ENCODE measurements around the gene FAM117A.

DNA sequence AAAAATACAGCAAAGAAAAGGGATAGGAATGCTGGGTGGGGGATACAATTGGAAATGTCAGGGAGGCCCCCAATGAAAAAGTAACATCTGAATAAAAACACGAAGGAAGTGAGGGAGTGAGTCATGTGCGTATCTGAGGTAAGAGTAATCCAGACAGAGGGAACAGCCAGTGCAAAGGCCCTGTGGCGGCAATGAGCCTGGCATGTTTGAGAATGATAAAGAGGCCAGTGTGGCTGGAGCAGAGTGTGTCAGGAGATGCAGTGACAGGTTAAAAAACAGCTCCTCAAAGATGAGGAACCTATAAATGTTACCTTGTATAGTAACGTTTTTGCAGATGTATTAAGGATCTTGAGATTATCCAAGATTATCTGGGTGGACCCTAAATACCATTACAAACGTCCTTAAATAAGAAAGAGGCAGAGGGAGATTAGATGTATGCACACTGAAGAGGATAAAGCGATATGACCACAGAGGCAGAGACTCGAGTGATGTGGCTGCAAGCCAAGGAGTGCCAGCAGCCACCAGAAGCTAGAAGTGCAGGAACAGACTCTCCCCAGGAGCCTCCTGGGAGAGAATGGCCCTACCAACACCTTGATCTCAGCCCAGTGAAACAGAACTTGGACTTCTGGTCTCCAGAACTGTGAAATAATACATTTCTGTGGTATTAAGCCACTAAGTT lies 38.3 kb downstream of the FAM117A start:
- TF ChIP-seq, protein P1, sequence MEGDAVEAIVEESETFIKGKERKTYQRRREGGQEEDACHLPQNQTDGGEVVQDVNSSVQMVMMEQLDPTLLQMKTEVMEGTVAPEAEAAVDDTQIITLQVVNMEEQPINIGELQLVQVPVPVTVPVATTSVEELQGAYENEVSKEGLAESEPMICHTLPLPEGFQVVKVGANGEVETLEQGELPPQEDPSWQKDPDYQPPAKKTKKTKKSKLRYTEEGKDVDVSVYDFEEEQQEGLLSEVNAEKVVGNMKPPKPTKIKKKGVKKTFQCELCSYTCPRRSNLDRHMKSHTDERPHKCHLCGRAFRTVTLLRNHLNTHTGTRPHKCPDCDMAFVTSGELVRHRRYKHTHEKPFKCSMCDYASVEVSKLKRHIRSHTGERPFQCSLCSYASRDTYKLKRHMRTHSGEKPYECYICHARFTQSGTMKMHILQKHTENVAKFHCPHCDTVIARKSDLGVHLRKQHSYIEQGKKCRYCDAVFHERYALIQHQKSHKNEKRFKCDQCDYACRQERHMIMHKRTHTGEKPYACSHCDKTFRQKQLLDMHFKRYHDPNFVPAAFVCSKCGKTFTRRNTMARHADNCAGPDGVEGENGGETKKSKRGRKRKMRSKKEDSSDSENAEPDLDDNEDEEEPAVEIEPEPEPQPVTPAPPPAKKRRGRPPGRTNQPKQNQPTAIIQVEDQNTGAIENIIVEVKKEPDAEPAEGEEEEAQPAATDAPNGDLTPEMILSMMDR (IDR thresholded peaks at IDR 0.05; ENCODE audit: low read depth, low read length) = no peak
- no peak for TF ChIP-seq POLR2A (IDR thresholded peaks at IDR 0.05; ENCODE audit: extremely low read depth, insufficient read length)
- TF ChIP-seq, protein P2, sequence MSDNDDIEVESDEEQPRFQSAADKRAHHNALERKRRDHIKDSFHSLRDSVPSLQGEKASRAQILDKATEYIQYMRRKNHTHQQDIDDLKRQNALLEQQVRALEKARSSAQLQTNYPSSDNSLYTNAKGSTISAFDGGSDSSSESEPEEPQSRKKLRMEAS (IDR thresholded peaks at IDR 0.05; ENCODE audit: low read depth, low read length) = no peak
- no peak for TF ChIP-seq MYC (IDR thresholded peaks at IDR 0.05; ENCODE audit: low read depth, low read length)
